GM21529 (cell line): ENCODE data around the gene ADGRD2.

ENCODE experiments used
- ATAC-seq: cut with Tn5 transposase; IDR thresholded peaks from one replicate; pipeline ENCODE4 v1.9.1; 2021; ENCODE audit not compliant: unreplicated experiment

The ADGRD2 gene

GRCh38 chr9:124436320-124436719 lies 13.9 kb upstream of the ADGRD2 start:
- ATAC-seq: no peak

DNA sequence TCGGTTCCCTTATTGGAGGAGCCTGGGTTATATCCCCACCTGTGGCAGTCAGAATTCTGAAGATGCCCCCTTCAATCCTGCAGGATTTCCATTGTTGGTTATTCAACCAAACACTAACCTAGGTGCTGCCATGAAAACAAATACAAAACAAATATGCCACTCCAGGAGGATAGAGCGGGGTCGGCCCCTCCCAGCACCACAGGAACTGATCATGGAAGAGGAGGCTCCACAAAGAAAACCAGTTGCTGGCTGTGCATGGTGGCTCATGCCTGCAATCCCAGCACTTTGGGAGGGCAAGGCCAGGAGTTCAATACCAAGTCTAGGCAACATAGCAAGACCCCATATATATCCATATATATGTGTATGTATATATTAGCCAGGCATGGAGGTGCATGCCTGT lies 13.2 kb upstream of the ADGRD2 start:
- no peak for ATAC-seq

- ATAC-seq: no peak
These were observed 12.2 kb upstream of the ADGRD2 start for GRCh38 chr9:124438091-124438490.

DNA sequence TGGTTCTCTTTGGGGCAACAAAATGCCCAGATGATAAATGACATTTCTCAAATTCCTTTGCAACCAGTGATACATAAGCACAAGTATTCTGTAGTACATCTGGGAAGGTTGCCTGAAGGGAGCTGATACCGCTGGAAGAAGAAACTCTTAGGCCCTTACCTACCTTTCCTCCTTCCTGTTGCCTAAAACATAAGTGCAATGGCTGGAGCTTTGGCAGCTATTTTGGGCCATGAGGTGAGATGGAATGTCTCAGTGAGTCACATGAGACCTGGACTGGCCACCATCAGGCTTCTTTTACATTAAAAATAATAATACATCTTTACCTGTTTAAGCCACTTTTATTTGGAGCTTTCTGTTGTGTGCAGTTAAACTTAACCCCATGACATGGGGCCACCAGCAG lies 11.2 kb upstream of the ADGRD2 start:
- ATAC-seq: no peak

DNA sequence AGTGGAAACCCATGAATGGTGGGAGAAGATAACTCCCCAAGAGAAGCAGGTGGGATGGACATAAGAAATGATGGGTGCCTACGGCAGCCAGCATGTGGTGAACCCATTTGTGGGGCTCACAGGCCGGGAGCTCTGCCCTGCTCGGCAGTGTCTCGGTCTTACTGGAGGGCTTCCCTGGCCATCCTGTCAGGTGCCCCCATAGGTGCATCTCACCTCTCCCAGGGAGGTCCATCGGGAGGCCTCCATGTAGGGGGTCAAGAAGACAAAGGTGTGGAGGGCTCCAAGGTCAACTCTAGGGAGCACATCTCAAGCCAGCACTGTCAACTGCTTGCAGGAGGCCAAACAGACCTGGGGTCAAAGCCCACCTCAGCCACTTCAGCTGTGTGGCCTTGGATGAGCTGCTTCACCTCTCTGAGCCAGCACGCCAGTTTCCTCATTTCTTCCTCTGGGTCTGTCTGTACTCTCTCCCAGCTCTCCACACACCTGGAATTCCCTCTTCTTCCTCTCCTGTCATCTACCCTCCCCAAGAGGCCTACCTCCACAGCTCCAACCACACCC lies 10.5 kb upstream of the ADGRD2 start:
- ATAC-seq: no peak

DNA sequence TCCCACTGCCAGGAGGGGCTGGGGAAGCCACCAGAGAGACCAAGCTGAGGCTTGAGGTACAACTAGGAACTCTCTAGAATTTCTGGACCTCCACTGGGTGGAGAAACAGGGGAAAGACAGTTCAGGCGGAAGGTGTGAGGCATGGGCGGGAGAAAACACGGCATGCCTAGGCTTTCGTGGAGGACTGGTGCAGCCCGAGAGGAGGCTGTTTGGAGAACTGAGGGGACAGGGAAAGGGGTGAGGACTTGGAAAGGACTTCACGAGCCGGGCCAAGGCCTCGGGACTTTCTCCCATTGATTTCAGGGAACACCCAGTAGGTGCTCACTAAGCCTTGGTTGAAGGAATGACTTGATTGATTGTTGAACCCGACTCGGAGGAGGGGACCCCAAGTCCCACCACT lies 9.5 kb upstream of the ADGRD2 start:
- no peak for ATAC-seq

DNA sequence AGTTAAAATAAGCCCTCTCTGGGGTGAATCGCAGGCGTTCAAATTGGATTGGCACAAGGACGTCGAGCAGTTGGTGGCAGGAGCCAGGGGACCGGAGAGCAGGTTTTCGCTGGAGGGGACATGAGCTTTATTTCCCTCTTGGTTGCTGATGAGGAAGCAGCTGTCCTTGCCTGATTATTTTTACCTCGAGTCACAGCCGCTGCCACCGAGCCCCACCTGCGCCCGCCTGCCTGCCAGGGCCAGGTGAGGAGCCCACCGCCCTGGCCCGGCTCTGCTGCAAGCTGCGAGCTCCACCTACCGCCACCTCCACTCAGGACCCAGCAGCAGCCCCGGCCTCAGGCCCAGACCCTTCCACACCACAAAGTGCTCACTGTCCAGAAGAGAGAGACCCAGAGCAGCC lies 9.0 kb upstream of the ADGRD2 start:
- no peak for ATAC-seq

- ATAC-seq: no peak
These were observed 7.9 kb upstream of the ADGRD2 start for GRCh38 chr9:124442379-124442778.

GRCh38 chr9:124442826-124443225 lies 7.4 kb upstream of the ADGRD2 start:
- no peak for ATAC-seq

DNA sequence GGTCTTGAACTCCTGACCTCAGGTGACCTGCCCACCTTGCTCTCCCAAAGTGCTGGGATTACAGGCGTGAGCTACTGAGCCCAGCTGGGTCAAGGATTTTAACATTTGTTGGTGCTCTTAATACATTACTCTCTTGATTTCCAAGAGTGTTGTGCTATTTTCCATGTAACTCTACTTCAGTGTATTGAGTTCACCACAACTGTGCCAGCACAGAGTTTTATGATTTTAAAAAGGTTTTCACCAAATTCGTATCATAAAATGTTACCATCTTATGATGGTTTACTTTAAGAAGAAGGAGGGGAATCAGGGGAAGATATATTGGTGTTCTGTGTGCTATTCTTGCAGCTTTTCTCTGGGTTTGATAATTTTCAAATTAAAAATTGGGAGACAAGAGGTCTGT lies 6.6 kb upstream of the ADGRD2 start:
- no peak for ATAC-seq

- ATAC-seq: no peak
These were observed 6.1 kb upstream of the ADGRD2 start for GRCh38 chr9:124444166-124444565.

GRCh38 chr9:124447297-124447661 lies 3.0 kb upstream of the ADGRD2 start:
- no peak for ATAC-seq

GRCh38 chr9:124448019-124448418 lies 2.2 kb upstream of the ADGRD2 start:
- no peak for ATAC-seq

DNA sequence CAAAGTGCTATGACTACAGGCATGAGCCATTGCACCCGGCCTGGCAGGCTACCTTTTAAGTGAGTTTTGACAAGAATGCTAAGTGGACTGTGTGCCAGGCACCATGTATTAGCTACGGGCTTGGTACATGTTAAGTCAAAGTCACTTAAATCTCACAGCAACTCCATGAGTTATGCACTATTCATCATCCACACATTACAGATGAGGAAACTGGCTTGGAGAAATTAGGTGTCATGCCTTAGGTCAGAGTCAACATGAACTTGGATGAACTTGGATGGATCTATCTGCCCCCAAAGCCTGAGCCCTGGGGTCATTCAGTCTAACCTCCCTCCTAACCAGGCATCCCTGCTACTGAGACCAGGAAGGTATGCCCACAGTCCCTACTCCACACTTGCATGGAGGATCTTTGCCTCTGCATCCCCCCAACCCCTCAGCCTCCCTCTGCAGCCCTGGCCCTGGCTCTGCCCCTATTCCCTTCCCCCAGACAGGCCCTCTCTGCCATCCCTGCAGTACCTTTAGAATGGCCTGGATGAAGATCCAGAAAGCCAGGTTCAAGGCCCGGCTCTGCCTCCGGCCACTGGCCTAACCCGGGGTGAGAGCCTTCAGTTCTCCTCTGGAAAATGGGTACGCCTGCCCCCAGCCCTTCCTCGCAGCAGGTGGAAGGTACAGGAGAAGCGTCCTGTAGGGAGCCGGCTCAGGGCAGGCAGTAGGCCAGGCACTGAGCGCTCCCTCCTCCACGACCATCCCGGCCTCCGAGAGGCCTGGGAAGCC lies 685 bp upstream of the ADGRD2 start:
- ATAC-seq: no peak

DNA sequence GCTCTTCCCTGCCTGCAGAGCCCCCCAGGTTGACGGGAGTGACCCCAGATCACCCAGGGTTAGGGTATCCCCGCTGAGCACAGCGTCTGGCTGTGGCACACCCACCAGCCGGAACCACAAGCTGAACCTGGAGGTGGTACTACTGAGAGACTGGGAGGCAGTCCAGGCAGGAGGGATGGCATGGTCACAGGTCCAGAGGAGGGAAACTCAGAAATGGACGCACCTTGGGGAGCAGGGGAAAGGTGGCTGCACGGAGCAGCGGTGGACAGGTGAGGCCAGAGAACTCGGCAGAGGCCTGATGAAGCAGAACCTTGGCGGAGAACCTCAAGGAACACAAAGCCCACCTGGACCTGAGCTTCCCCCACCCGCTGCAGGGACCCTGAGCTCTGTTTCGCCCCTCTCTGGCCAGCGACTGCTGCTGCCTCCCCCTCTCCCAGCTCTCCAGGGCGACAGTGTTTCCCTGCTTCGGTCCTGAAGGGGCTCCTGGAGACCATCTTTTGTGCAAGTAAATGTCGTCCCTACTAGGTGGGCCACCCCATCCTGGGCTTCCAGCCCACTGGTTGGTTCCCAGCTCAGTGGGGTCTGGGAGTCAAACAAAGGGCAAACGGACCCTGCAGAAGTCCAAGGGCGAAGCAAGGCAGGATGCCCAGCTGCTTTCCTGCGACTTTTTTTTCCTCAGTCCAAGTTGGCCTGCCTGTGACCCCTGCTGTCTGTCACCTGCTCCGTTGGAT lies 845 bp downstream of the ADGRD2 start:
- ATAC-seq: no peak

DNA sequence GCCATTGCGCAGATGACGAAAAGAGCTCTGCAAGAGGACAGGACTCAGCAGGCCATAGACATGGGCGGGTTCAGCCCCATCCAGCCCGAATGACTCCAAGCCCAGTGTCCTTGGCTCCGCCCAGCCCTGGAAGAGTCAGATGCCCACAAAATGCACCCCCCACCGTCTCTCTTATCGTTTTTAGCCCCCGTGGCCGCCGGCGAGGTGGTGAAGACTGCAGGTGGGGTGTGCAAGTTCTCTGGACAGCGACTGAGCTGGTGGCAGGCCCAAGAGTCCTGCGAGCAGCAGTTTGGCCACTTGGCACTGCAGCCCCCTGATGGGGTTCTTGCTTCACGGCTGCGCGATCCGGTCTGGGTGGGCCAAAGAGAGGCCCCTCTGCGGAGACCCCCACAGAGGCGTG lies 2.1 kb downstream of the ADGRD2 start:
- no peak for ATAC-seq

DNA sequence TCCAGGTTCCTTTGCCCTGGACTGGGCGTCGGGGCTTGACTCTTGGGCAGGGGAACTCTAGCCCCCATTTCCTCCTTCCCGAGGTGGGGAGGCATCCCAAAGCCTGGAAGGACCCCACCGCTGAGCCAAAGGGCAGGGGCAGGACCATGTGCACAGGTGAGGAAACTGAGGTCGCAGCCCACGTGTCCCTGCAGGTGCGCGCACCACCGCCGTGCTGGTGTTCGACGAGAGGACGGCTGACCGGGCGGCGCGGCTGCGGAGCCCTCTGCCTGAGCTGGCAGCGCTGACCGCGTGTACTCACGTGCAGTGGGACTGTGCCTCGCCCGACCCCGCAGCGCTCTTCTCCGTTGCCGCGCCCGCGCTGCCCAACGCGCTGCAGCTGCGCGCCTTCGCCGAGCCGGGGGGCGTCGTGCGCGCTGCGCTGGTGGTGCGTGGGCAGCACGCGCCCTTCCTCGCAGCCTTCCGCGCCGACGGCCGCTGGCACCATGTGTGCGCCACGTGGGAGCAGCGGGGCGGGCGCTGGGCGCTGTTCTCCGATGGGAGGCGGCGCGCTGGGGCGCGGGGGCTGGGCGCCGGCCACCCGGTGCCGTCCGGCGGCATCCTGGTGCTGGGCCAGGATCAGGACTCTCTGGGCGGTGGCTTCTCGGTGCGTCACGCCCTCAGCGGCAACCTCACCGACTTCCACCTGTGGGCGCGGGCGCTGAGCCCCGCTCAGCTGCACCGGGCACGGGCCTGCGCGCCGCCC lies 2.8 kb downstream of the ADGRD2 start:
- no peak for ATAC-seq

DNA sequence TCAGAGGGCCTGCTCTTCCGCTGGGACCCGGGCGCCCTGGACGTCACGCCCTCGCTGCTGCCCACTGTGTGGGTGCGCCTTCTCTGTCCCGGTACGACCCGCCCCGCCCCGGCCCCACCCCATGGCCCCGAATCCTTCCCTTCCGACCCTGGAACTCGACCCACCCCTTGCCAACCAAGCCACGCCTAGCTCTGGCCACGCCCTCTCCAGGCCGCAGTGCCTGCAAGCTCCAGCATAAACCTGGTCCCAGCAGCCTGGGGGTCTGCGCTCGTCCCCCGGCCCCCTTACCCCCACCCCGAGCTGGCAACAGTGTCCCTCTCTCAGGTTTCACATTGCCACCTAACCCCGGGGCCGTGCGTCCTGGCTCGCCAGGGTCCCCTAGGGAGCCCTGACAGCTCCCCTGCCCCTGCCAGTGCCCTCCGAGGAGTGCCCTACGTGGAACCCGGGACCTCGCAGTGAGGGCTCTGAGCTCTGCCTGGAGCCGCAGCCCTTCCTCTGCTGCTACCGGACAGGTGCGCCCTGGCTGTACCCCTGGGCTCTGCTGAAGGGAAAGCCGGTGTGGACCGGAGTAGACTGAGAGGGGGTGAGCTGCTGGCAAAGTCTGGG lies 3.4 kb downstream of the ADGRD2 start:
- ATAC-seq: no peak

DNA sequence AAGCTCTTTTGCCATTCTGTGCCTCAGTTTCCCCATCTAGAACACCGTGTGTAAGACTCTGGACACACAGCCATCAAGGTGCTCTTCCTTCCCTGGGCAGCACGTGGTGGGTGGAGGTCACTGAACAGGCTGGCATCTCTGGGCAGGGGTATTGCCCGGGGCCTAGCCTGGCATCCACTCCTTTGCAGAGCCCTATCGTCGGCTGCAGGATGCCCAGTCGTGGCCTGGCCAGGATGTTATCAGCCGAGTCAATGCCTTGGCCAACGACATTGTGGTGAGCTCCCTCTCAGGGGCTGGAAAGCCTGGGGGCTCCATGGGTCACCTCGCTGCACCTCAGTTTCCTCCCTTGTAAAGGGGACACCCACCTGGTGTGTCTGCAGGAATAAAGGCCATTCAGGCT lies 4.0 kb downstream of the ADGRD2 start:
- no peak for ATAC-seq

- ATAC-seq: no peak
These were observed 4.7 kb downstream of the ADGRD2 start for GRCh38 chr9:124454791-124455443.

GRCh38 chr9:124455820-124456219 lies 5.6 kb downstream of the ADGRD2 start:
- no peak for ATAC-seq
